ENCODE data around the gene WDR27. TPM values are rescaled to one million over a fixed set of nuclear protein-coding genes. Genes with fewer than 3 reads are reported as not detected.
"Not testable (repeated sequence)": the region's sequence is repeated elsewhere in the genome, so short reads cannot be mapped to it uniquely, and the experiment has no call there.

Gene WDR27
- total RNA-seq, 1 experiment from 2014 or later = 63.0 TPM

GRCh38 chr6:169621311-169621710, 80.5 kb downstream of the WDR27 start:
- H3K4me2 ChIP-seq (ENCODE audit: low read depth, low read length, poor library complexity, severe bottlenecking) = no peak overlapping the region
- DNase-seq = no peak

GRCh38 chr6:169620171-169621130, 81.4 kb downstream of the WDR27 start:
- Histone ChIP-seq H3K4me2 (ENCODE audit: low read depth, low read length, poor library complexity, severe bottlenecking) (no peak overlapping the region), H3K9me3 (ENCODE audit: low read length) (no peaks in the 10 kb centered on the region), H3K79me2 (ENCODE audit: low read length) (0 out of 2 replicates have a peak, but pooled peaks cover 6% of the 10 kb centered on the region), H3K27me3 (ENCODE audit: low read length) (no peaks in the 10 kb centered on the region), H3K27ac (ENCODE audit: low read length) (no peak overlapping the region), H3K4me3 (ENCODE audit: low read length) (no peak overlapping the region), H2AFZ (ENCODE audit: low read length) (no peak overlapping the region), H4K20me1 (ENCODE audit: insufficient read depth, low read depth, low read length) (no peaks in the 10 kb centered on the region), H3K36me3 (ENCODE audit: insufficient read depth, low read length) (peaks cover 6% of the 10 kb centered on the region; the same call in 1 of the 2 replicates), H3K9me2 (replicated peaks; ENCODE audit: insufficient read depth, low read length) (no peaks in the 10 kb centered on the region), H3K4me1 (ENCODE audit: low read length) (peaks cover 11% of the 10 kb centered on the region), H3K9ac (ENCODE audit: low read length) (no peak overlapping the region)
- DNase-seq = no peak

More at GRCh38 chr6:169621311-169621710, 80.5 kb downstream of the WDR27 start:
- H2AFZ ChIP-seq (ENCODE audit: low read length) = no peak overlapping the region
- no peak overlapping the region for H3K4me3 ChIP-seq (ENCODE audit: low read length)
- no peaks in the 10 kb centered on the region for H4K20me1 ChIP-seq (ENCODE audit: insufficient read depth, low read depth, low read length)
- no peaks in the 10 kb centered on the region for H3K9me3 ChIP-seq (ENCODE audit: low read length)
- H3K4me1 ChIP-seq (ENCODE audit: low read length) = peaks cover 11% of the 10 kb centered on the region
- no peak overlapping the region for H3K9ac ChIP-seq (ENCODE audit: low read length)
- no peaks in the 10 kb centered on the region for H3K9me2 ChIP-seq (replicated peaks; ENCODE audit: insufficient read depth, low read length)
- no peaks in the 10 kb centered on the region for H3K27me3 ChIP-seq (ENCODE audit: low read length)
- no peak overlapping the region for H3K27ac ChIP-seq (ENCODE audit: low read length)
- H3K79me2 ChIP-seq (ENCODE audit: low read length) = 0 out of 2 replicates have a peak, but pooled peaks cover 6% of the 10 kb centered on the region
- H3K36me3 ChIP-seq (ENCODE audit: insufficient read depth, low read length) = peaks cover 6% of the 10 kb centered on the region; the same call in 1 of the 2 replicates

DNA sequence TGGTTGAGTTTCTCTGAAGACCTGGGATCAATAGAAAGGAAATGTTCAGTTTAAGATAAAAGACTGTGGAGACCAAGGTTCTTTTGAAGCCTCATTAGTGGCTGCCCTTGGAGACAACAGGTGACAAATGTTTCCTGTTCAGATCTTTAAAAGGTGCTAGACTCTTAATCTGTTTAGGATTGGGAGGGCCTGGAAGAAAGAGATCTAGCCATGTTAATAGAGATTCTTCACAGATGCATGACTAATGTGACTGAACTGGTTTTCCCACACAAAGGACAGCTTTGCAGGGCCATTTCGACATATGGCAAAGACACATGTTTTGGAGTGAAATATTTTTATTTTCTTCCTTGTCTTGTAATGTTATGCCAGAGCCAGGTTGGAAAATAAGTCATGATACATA, 82.2 kb downstream of the WDR27 start:
- peaks cover 11% of the 10 kb centered on the region for H3K4me1 ChIP-seq (ENCODE audit: low read length)
- H4K20me1 ChIP-seq (ENCODE audit: insufficient read depth, low read depth, low read length) = no peaks in the 10 kb centered on the region
- H3K4me2 ChIP-seq (ENCODE audit: low read depth, low read length, poor library complexity, severe bottlenecking) = no peak overlapping the region
- H3K27me3 ChIP-seq (ENCODE audit: low read length) = no peaks in the 10 kb centered on the region
- no peak overlapping the region for H3K27ac ChIP-seq (ENCODE audit: low read length)
- no peak overlapping the region for H3K4me3 ChIP-seq (ENCODE audit: low read length)
- H3K36me3 ChIP-seq (ENCODE audit: insufficient read depth, low read length) = 0 out of 2 replicates have a peak, but pooled peaks cover under 1% of the 10 kb centered on the region
- H3K79me2 ChIP-seq (ENCODE audit: low read length) = 0 out of 2 replicates have a peak, but pooled peaks cover 6% of the 10 kb centered on the region
- H3K9me2 ChIP-seq (replicated peaks; ENCODE audit: insufficient read depth, low read length) = no peaks in the 10 kb centered on the region
- no peak overlapping the region for H3K9ac ChIP-seq (ENCODE audit: low read length)
- H3K9me3 ChIP-seq (ENCODE audit: low read length) = no peaks in the 10 kb centered on the region
- no peak overlapping the region for H2AFZ ChIP-seq (ENCODE audit: low read length)
- DNase-seq = no peak

- Histone ChIP-seq H3K27me3 (ENCODE audit: low read length) (no peaks in the 10 kb centered on the region), H3K9me3 (ENCODE audit: low read length) (no peaks in the 10 kb centered on the region), H3K79me2 (ENCODE audit: low read length) (0 out of 2 replicates have a peak, but pooled peaks cover 6% of the 10 kb centered on the region), H3K9me2 (replicated peaks; ENCODE audit: insufficient read depth, low read length) (no peaks in the 10 kb centered on the region), H3K4me2 (ENCODE audit: low read depth, low read length, poor library complexity, severe bottlenecking) (no peak overlapping the region), H3K36me3 (ENCODE audit: insufficient read depth, low read length) (no peaks in the 10 kb centered on the region), H3K9ac (ENCODE audit: low read length) (no peak overlapping the region), H3K4me3 (ENCODE audit: low read length) (no peak overlapping the region), H2AFZ (ENCODE audit: low read length) (no peak overlapping the region), H4K20me1 (ENCODE audit: insufficient read depth, low read depth, low read length) (no peaks in the 10 kb centered on the region), H3K4me1 (ENCODE audit: low read length) (peaks cover 11% of the 10 kb centered on the region), H3K27ac (ENCODE audit: low read length) (no peak overlapping the region)
- no peak for DNase-seq
These were observed 83.0 kb downstream of the WDR27 start for GRCh38 chr6:169618526-169619490.

GRCh38 chr6:169617562-169617961, 84.3 kb downstream of the WDR27 start:
- no peak overlapping the region for H3K4me2 ChIP-seq (ENCODE audit: low read depth, low read length, poor library complexity, severe bottlenecking)

GRCh38 chr6:169608609-169609008, 93.2 kb downstream of the WDR27 start:
- H3K9me3 ChIP-seq (ENCODE audit: low read length); H2AFZ ChIP-seq (ENCODE audit: low read length); H3K9ac ChIP-seq (ENCODE audit: low read length); H3K4me2 ChIP-seq (ENCODE audit: low read depth, low read length, poor library complexity, severe bottlenecking); H4K20me1 ChIP-seq (ENCODE audit: insufficient read depth, low read depth, low read length); H3K9me2 ChIP-seq (replicated peaks; ENCODE audit: insufficient read depth, low read length); DNase-seq; H3K27me3 ChIP-seq (ENCODE audit: low read length); H3K4me3 ChIP-seq (ENCODE audit: low read length); H3K27ac ChIP-seq (ENCODE audit: low read length); H3K4me1 ChIP-seq (ENCODE audit: low read length); H3K36me3 ChIP-seq (ENCODE audit: insufficient read depth, low read length): not testable (repeated sequence)
- H3K79me2 ChIP-seq (ENCODE audit: low read length) = peaks cover 22% of the 10 kb centered on the region; the same call in 1 of the 2 replicates

More at GRCh38 chr6:169617562-169617961, 84.3 kb downstream of the WDR27 start:
- H3K9me2 ChIP-seq (replicated peaks; ENCODE audit: insufficient read depth, low read length) = no peaks in the 10 kb centered on the region
- no peak overlapping the region for H3K27ac ChIP-seq (ENCODE audit: low read length)
- H4K20me1 ChIP-seq (ENCODE audit: insufficient read depth, low read depth, low read length) = no peaks in the 10 kb centered on the region
- H2AFZ ChIP-seq (ENCODE audit: low read length) = no peak overlapping the region
- H3K4me1 ChIP-seq (ENCODE audit: low read length) = peaks cover 11% of the 10 kb centered on the region
- no peak for DNase-seq
- H3K27me3 ChIP-seq (ENCODE audit: low read length) = no peaks in the 10 kb centered on the region
- no peak overlapping the region for H3K4me3 ChIP-seq (ENCODE audit: low read length)
- H3K9ac ChIP-seq (ENCODE audit: low read length) = no peak overlapping the region
- 0 out of 2 replicates have a peak, but pooled peaks cover 6% of the 10 kb centered on the region for H3K79me2 ChIP-seq (ENCODE audit: low read length)
- H3K36me3 ChIP-seq (ENCODE audit: insufficient read depth, low read length) = no peaks in the 10 kb centered on the region
- H3K9me3 ChIP-seq (ENCODE audit: low read length) = no peaks in the 10 kb centered on the region

DNA sequence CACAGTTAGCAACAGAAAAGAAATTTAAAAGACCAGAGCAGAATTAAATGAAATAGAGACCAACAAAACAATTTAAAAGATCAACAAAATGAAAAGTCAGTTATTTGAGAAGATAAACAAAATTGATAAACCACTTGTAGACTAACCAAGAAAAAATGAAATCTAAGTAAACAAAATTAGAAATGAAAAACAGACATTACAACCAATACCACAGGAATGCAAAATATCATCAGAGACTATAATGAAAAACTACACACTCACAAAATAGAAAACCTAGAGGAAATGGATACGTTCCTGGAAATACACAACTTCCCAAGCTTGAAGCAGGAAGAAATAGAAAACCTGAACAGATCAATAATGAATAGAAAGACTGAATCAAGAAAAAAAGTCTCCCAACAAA, 97.8 kb downstream of the WDR27 start:
- Histone ChIP-seq H4K20me1 (ENCODE audit: insufficient read depth, low read depth, low read length) (no peaks in the 10 kb centered on the region), H3K4me3 (ENCODE audit: low read length) (no peak overlapping the region), H3K9me2 (replicated peaks; ENCODE audit: insufficient read depth, low read length) (no peaks in the 10 kb centered on the region)

More for the DNA sequence above, 97.8 kb downstream of the WDR27 start:
- Histone ChIP-seq H3K9ac (ENCODE audit: low read length) (no peak overlapping the region), H3K79me2 (ENCODE audit: low read length) (peaks cover 24% of the 10 kb centered on the region; the same call in 1 of the 2 replicates), H3K4me1 (ENCODE audit: low read length) (peaks cover 8% of the 10 kb centered on the region), H3K4me2 (ENCODE audit: low read depth, low read length, poor library complexity, severe bottlenecking) (no peak overlapping the region), H2AFZ (ENCODE audit: low read length) (no peak overlapping the region), H3K27me3 (ENCODE audit: low read length) (no peaks in the 10 kb centered on the region), H3K36me3 (ENCODE audit: insufficient read depth, low read length) (peaks cover 12% of the 10 kb centered on the region), H3K27ac (ENCODE audit: low read length) (no peak overlapping the region), H3K9me3 (ENCODE audit: low read length) (0 out of 2 replicates have a peak, but pooled peaks cover 3% of the 10 kb centered on the region)
- no peak for DNase-seq

Data from Karpas-422 (cell line).